MG63 (cell line): ENCODE measurements around the gene IFNL3. TPM values are rescaled to one million over a fixed set of nuclear protein-coding genes. Genes with fewer than 3 reads are reported as not detected.
"Not testable (repeated sequence)": the region's sequence is repeated elsewhere in the genome, so short reads cannot be mapped to it uniquely, and the experiment has no call there.

ENCODE experiments used
- DNase-seq: peaks from one replicate; pipeline ENCODE4 v3.0.0-alpha.2; 2020
- H3K27me3 ChIP-seq: fragments of 250-450 bp; sonication (Bioruptor Pico); 2 replicates; pipeline ENCODE4 v1.5.1; 2020; ENCODE audit warnings: mild to moderate bottlenecking, moderate library complexity
- H3K36me3 ChIP-seq: fragments of 250-450 bp; sonication (Bioruptor Pico); 2 replicates; pipeline ENCODE4 v1.5.1; 2020; ENCODE audit warnings: mild to moderate bottlenecking, moderate library complexity
- H3K4me3 ChIP-seq: fragments of 250-450 bp; sonication (Bioruptor Pico); 2 replicates; pipeline ENCODE4 v1.5.1; 2020; ENCODE audit warnings: mild to moderate bottlenecking, moderate library complexity
- H3K9me3 ChIP-seq: fragments of 250-450 bp; sonication (Bioruptor Pico); 2 replicates; pipeline ENCODE4 v1.5.1; 2020; ENCODE audit warnings: mild to moderate bottlenecking, moderate library complexity
- total RNA-seq: library from RNA; depleted of rRNA; stranded (reverse); fragments of >200 nt; shearing (Covaris generic); gene quantifications from 2 replicates; pipeline ENCODE4 v1.2.3, GENCODE V29; 2014; ENCODE audit warnings: low replicate concordance; rRNA removed

The IFNL3 gene
- not detected in 2 replicates for total RNA-seq

DNA sequence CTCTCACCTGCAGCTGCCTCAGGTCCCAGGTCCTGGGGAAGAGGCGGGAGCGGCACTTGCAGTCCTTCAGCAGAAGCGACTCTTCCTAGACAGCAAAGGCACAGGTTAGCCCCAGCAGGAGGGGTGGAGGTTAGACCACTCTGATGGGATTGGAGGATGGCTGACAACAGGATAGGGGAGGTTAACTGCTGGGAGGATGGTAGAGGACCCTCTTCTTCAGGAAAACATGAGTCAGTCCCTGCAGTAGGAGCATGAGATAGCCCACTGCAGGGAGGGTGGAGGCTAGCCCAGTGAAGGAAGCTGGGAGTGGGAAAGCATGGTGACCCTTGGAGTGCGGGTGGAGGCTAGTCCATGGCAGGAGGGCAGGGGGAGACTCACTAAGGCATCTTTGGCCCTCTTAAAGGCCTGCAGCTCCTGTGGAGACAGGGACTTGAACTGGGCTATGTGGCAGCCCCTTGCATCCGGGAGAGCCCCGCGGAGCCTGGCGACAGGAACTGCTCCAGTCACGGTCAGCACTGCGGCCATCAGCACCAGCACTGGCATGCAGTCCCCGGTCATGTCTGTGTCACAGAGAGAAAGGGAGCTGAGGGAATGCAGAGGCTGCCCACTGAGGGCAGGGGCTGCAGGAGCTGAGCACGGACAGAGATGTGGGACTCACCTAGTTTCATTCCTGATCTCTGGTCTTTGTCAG lies at the start of gene IFNL3:
TSS of gene IFNL3 (minus strand) at position 597 of the 691 bp plus-strand sequence. CDS start at position 558, 39 bp downstream.
- H3K4me3 ChIP-seq, DNase-seq, H3K9me3 ChIP-seq, H3K27me3 ChIP-seq, H3K36me3 ChIP-seq: not testable (repeated sequence)

- Histone ChIP-seq H3K27me3 (peaks cover 24% of the 10 kb centered on the region), H3K36me3 (no peaks in the 10 kb centered on the region), H3K4me3 (no peak overlapping the region), H3K9me3 (no peaks in the 10 kb centered on the region)
- no peak for DNase-seq
These were observed 48.6 kb upstream of the IFNL3 start for GRCh38 chr19:39293394-39293793.

- H3K4me3 ChIP-seq = no peak overlapping the region
- H3K36me3 ChIP-seq = no peaks in the 10 kb centered on the region
- peaks cover 43% of the 10 kb centered on the region for H3K27me3 ChIP-seq
- DNase-seq = no peak
- H3K9me3 ChIP-seq = peaks cover 36% of the 10 kb centered on the region
These were observed 39.2 kb upstream of the IFNL3 start for GRCh38 chr19:39284032-39284431.

DNA sequence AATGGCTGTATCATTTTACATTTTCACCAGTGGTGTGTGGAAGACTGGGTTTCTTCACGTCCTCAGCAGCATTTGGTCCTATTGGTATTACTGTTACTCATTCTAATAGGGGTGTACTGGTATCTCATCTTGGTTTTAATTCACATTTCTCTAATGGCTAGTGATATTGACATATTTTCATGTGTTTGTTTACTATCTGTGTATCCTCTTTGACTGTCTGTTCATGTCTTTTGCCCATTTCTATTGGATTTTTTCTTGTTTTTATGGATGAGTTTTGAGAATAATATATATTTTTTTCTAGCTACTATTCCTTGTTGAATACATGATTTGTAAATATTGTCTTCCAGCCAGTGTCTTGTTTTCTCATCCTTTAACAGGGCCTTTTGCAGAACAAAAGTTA lies 37.2 kb upstream of the IFNL3 start:
- peaks cover 36% of the 10 kb centered on the region for H3K9me3 ChIP-seq
- no peak for DNase-seq
- H3K27me3 ChIP-seq = peaks cover 41% of the 10 kb centered on the region

GRCh38 chr19:39277598-39277997 lies 32.8 kb upstream of the IFNL3 start:
- peaks cover 17% of the 10 kb centered on the region for H3K27me3 ChIP-seq
- H3K4me3 ChIP-seq = no peak overlapping the region
- DNase-seq = no peak
- peaks cover 16% of the 10 kb centered on the region for H3K9me3 ChIP-seq
- no peaks in the 10 kb centered on the region for H3K36me3 ChIP-seq

More for the DNA sequence above, 37.2 kb upstream of the IFNL3 start:
- Histone ChIP-seq H3K36me3 (no peaks in the 10 kb centered on the region), H3K4me3 (no peak overlapping the region)

DNA sequence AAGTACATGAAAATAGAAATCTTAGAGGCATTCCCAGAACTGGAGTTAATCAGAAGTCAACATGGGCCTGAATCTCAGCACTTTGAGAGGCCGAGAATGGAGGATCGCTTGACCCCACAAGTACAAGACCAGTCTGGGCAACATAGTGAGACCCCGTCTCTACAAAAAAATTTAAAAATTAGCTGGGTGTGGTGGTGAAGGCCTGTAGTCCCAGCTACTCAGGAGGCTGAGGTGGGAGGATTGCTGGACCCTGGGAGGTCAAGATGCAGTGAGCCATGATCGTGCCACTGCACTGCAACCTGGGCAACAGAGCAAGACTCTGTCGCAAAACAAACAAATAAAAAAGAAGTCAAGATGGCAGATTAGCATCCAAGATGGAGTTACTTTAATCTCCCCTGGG lies 31.9 kb upstream of the IFNL3 start:
- Histone ChIP-seq H3K36me3 (no peaks in the 10 kb centered on the region), H3K9me3 (peaks cover 7% of the 10 kb centered on the region), H3K27me3 (peaks cover 15% of the 10 kb centered on the region), H3K4me3 (no peak overlapping the region)
- DNase-seq = no peak

DNA sequence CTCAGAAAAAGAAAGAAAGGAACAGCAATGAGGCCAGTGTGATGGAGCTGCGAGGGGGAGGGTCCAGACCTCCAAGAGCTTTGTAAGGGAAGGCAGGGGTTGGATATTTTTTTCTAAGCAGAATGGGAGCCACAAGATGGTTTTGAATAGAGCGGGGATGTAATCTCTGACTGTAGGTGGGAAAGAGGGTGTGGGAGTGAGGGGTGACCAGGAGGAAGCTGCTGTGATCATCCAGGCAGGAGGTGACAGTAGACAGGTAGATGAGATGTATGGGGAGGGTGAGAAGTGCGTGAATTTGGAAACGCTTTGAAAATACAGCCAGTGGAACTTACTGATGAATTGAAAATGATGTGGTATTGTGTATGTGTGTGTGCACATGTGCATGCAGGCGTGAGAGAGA lies 30.8 kb upstream of the IFNL3 start:
- no peak overlapping the region for H3K4me3 ChIP-seq
- no peaks in the 10 kb centered on the region for H3K9me3 ChIP-seq
- peaks cover 8% of the 10 kb centered on the region for H3K27me3 ChIP-seq
- no peak for DNase-seq
- no peaks in the 10 kb centered on the region for H3K36me3 ChIP-seq

- not testable (repeated sequence) for H3K36me3 ChIP-seq, H3K4me3 ChIP-seq, H3K9me3 ChIP-seq, H3K27me3 ChIP-seq, DNase-seq
These were observed 29.1 kb upstream of the IFNL3 start for GRCh38 chr19:39273859-39274258.

GRCh38 chr19:39270036-39270871 lies 25.4 kb upstream of the IFNL3 start:
- H3K4me3 ChIP-seq = no peak overlapping the region
- H3K27me3 ChIP-seq = no peaks in the 10 kb centered on the region
- no peaks in the 10 kb centered on the region for H3K9me3 ChIP-seq
- H3K36me3 ChIP-seq = no peaks in the 10 kb centered on the region
- DNase-seq = peak; percentile 57

DNA sequence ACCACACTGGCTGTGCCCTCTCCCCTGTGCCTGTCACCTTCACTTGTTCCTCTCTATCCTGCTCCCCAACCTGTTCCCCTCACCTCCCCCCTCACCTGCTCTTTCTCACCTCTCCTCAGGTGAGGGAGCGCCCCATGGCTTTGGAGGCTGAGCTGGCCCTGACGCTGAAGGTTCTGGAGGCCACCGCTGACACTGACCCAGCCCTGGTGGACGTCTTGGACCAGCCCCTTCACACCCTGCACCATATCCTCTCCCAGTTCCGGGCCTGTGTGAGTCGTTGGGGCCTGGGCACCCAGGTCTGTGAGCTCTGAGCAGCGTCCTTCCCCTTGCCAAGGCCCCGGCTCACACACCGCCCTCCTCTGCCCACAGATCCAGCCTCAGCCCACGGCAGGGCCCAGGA lies 24.6 kb upstream of the IFNL3 start:
- not testable (repeated sequence) for H3K4me3 ChIP-seq, H3K36me3 ChIP-seq, H3K27me3 ChIP-seq, H3K9me3 ChIP-seq, DNase-seq

DNA sequence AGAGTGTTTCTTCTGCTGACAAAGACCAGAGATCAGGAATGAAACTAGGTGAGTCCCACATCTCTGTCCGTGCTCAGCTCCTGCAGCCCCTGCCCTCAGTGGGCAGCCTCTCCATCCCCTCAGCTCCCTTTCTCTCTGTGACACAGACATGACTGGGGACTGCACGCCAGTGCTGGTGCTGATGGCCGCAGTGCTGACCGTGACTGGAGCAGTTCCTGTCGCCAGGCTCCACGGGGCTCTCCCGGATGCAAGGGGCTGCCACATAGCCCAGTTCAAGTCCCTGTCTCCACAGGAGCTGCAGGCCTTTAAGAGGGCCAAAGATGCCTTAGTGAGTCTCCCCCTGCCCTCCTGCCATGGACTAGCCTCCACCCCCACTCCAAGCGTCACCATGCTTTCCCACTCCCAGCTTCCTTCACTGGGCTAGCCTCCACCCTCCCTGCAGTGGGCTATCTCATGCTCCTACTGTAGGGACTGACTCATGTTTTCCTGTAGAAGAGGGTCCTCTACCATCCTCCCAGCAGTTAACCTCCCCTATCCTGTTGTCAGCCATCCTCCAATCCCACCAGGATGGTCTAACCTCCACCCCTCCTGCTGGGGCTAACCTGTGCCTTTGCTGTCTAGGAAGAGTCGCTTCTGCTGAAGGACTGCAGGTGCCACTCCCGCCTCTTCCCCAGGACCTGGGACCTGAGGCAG lies 23.9 kb upstream of the IFNL3 start:
- not testable (repeated sequence) for H3K4me3 ChIP-seq, DNase-seq, H3K9me3 ChIP-seq, H3K36me3 ChIP-seq
- peaks cover 12% of the 10 kb centered on the region for H3K27me3 ChIP-seq

DNA sequence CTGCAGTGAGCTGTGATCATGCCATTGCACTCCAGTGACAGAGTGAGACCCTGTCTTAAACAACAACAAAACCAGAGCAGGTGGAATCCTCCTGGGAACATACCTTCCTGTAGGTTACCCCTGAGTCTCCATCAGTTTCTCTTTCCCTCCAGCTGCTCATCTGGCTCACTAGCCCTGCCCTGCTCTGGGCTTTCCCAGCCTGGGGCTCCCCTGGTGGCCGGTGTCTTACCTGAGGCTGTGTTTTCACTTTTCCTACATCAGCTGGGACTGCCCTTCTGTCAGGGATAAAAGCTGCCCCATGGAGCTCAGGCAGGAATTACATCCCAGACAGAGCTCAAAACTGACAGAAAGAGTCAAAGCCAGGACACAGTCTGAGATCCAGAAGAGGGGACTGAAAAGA lies 23.3 kb upstream of the IFNL3 start, which contains the start of gene IFNL2:
TSS of gene IFNL2 (plus strand) at position 312 of the 400 bp plus-strand sequence. CDS start 173 bp downstream, outside the sequence.
- DNase-seq, H3K4me3 ChIP-seq, H3K9me3 ChIP-seq, H3K36me3 ChIP-seq: not testable (repeated sequence)
- H3K27me3 ChIP-seq = peaks cover 17% of the 10 kb centered on the region

GRCh38 chr19:39265321-39265916 lies 20.6 kb upstream of the IFNL3 start:
- no peaks in the 10 kb centered on the region for H3K9me3 ChIP-seq
- H3K36me3 ChIP-seq = no peaks in the 10 kb centered on the region
- H3K27me3 ChIP-seq = peaks cover 27% of the 10 kb centered on the region
- no peak overlapping the region for H3K4me3 ChIP-seq
- no peak for DNase-seq

- Histone ChIP-seq H3K9me3 (no peaks in the 10 kb centered on the region), H3K27me3 (peaks cover 27% of the 10 kb centered on the region), H3K4me3 (no peak overlapping the region), H3K36me3 (no peaks in the 10 kb centered on the region)
- DNase-seq = no peak
These were observed 19.8 kb upstream of the IFNL3 start for GRCh38 chr19:39264306-39265290.

- DNase-seq = no peak
These were observed 19.1 kb upstream of the IFNL3 start for GRCh38 chr19:39263912-39264305.

GRCh38 chr19:39262496-39262895 lies 17.7 kb upstream of the IFNL3 start:
- H3K9me3 ChIP-seq = no peaks in the 10 kb centered on the region
- no peaks in the 10 kb centered on the region for H3K36me3 ChIP-seq
- DNase-seq = no peak
- no peak overlapping the region for H3K4me3 ChIP-seq
- H3K27me3 ChIP-seq = peaks cover 27% of the 10 kb centered on the region

More at GRCh38 chr19:39263912-39264305, 19.1 kb upstream of the IFNL3 start:
- Histone ChIP-seq H3K27me3 (peaks cover 27% of the 10 kb centered on the region), H3K4me3 (no peak overlapping the region), H3K36me3 (no peaks in the 10 kb centered on the region), H3K9me3 (no peaks in the 10 kb centered on the region)
